ENCODE data around the gene RFX2. TPM values are rescaled to one million over a fixed set of nuclear protein-coding genes. Genes with fewer than 3 reads are reported as not detected.

The RFX2 gene
- total and polyA plus RNA-seq, 10 of the 15 experiments (the other 5 are each of a cell fraction or from before 2014, with no cell fraction given), result 3.2 to 9.8 (median 4.7) TPM

- H3K4me2 ChIP-seq (ENCODE audit: control insufficient read depth, insufficient read depth), result no peak overlapping the region
- no peak for TF ChIP-seq TAF1 (IDR thresholded peaks at IDR 0.05; ENCODE audit: borderline replicate concordance, low read depth, low read length)
- no peak for TF ChIP-seq WRNIP1 (IDR thresholded peaks at IDR 0.05; ENCODE audit: borderline replicate concordance, low read depth, low read length)
- TF ChIP-seq NR2F1 (conservative IDR thresholded peaks at IDR 0.05), result no peak
- TF ChIP-seq ZNF622 (IDR thresholded peaks at IDR 0.05), result no peak
- TF ChIP-seq MEF2A (IDR thresholded peaks at IDR 0.05; ENCODE audit: insufficient read depth, low read depth, low read length), result no peak
- no peak for TF ChIP-seq BMI1 (IDR thresholded peaks at IDR 0.05; ENCODE audit: borderline replicate concordance)
- no peak for TF ChIP-seq ZNF217 (IDR thresholded peaks at IDR 0.05)
- no peak for TF ChIP-seq HCFC1 (IDR thresholded peaks at IDR 0.05; ENCODE audit: low read length)
- no peak for TF ChIP-seq ZBTB11 (CRISPR knock-in tag; IDR thresholded peaks at IDR 0.05)
- no peak for TF ChIP-seq TCF7 (IDR thresholded peaks at IDR 0.05; ENCODE audit: borderline replicate concordance)
- no peak for TF ChIP-seq SIX5 (IDR thresholded peaks at IDR 0.05; ENCODE audit: low read depth, low read length, severe bottlenecking)
- TF ChIP-seq, protein P1, sequence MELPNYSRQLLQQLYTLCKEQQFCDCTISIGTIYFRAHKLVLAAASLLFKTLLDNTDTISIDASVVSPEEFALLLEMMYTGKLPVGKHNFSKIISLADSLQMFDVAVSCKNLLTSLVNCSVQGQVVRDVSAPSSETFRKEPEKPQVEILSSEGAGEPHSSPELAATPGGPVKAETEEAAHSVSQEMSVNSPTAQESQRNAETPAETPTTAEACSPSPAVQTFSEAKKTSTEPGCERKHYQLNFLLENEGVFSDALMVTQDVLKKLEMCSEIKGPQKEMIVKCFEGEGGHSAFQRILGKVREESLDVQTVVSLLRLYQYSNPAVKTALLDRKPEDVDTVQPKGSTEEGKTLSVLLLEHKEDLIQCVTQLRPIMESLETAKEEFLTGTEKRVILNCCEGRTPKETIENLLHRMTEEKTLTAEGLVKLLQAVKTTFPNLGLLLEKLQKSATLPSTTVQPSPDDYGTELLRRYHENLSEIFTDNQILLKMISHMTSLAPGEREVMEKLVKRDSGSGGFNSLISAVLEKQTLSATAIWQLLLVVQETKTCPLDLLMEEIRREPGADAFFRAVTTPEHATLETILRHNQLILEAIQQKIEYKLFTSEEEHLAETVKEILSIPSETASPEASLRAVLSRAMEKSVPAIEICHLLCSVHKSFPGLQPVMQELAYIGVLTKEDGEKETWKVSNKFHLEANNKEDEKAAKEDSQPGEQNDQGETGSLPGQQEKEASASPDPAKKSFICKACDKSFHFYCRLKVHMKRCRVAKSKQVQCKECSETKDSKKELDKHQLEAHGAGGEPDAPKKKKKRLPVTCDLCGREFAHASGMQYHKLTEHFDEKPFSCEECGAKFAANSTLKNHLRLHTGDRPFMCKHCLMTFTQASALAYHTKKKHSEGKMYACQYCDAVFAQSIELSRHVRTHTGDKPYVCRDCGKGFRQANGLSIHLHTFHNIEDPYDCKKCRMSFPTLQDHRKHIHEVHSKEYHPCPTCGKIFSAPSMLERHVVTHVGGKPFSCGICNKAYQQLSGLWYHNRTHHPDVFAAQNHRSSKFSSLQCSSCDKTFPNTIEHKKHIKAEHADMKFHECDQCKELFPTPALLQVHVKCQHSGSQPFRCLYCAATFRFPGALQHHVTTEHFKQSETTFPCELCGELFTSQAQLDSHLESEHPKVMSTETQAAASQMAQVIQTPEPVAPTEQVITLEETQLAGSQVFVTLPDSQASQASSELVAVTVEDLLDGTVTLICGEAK (IDR thresholded peaks at IDR 0.05; ENCODE audit: borderline replicate concordance), result no peak
- H3K4me1 ChIP-seq (ENCODE audit: control insufficient read depth, insufficient read depth, low read length), result no peaks in the 10 kb centered on the region
- H3K4me3 ChIP-seq, result no peak overlapping the region
- ChIA-PET POLR2A (no interaction called here), CTCF (no interaction called here), SMC1A (ENCODE audit: uncharacterized antibody, unreplicated experiment) (no interaction called here), RAD21 (ENCODE audit: unreplicated experiment) (no interaction called here)
- H3K9ac ChIP-seq (ENCODE audit: control insufficient read depth, insufficient read depth, low read length), result no peak overlapping the region
- no peaks in the 10 kb centered on the region for H3K36me3 ChIP-seq (ENCODE audit: control insufficient read depth in 2 of 2, insufficient read depth in 2 of 2, low read length in 1 of 2)
- BruUV-seq (replicated peaks), result no TSS peak
- WGBS (ENCODE audit: insufficient coverage, insufficient replicate concordance, low lambda C conversion rate, missing lambda C conversion rate), result 90% methylated on average over 36 of the region's 37 CpGs
- no peak for DNase-seq (ENCODE audit: low read depth, low spot score)
- no peaks in the 10 kb centered on the region for H3K27me3 ChIP-seq (replicated peaks in 1 of 2; ENCODE audit: control insufficient read depth in 2 of 2, insufficient read depth in 2 of 2, low read length in 1 of 2)
- no peak overlapping the region for H2AFZ ChIP-seq (ENCODE audit: control insufficient read depth, low read depth, low read length)
- in situ Hi-C loops (cut with MboI), result no loop called here
- intact Hi-C loops (cut with micrococcal nuclease; ENCODE audit: unreplicated experiment), result no loop called here
- no peaks in the 10 kb centered on the region for H3K79me2 ChIP-seq (ENCODE audit: control insufficient read depth, insufficient read depth, low read length)
- no peak overlapping the region for H3K27ac ChIP-seq (ENCODE audit: control insufficient read depth, insufficient read depth)
- no peak for ATAC-seq
- no peaks in the 10 kb centered on the region for H4K20me1 ChIP-seq (ENCODE audit: control insufficient read depth, insufficient read depth)
- FAIRE-seq, result no peak
- H3K9me3 ChIP-seq (replicated peaks; ENCODE audit: control insufficient read depth, insufficient read depth, low read length), result no peaks in the 10 kb centered on the region
Measured at GRCh38 chr19:5996623-5997320, 113.5 kb downstream of the RFX2 start.
